HepG2 (cell line): ENCODE results near the gene SNX10. TPM values are rescaled to one million over a fixed set of nuclear protein-coding genes. Genes with fewer than 3 reads are reported as not detected.

ENCODE experiments used
- CCDC6 ChIP-seq: sonication (generic); formaldehyde crosslinking; IDR thresholded peaks from 2 replicates; pipeline ENCODE4 v1.8.1; 2022; ENCODE audit warnings: mild to moderate bottlenecking, missing genetic modification reagents, moderate library complexity
- ELF1 ChIP-seq: sonication (generic); formaldehyde crosslinking; IDR thresholded peaks from 2 replicates; pipeline ENCODE4 v1.4.0; 2020; ENCODE audit warnings: missing genetic modification reagents
- FOXA1 ChIP-seq, 2 experiments: fragments of 450-650 bp in 1 of 2; sonication (generic) in 1 of 2; formaldehyde crosslinking in 1 of 2; IDR thresholded peaks; 2 replicates each; pipeline versions ENCODE4 v1.4.0 to v1.6.1; 2016 to 2020; ENCODE audit warnings: missing genetic modification reagents in 1 of 2
- FOXJ3 ChIP-seq: sonication (generic); formaldehyde crosslinking; IDR thresholded peaks from 2 replicates; pipeline ENCODE4 v1.4.0; 2020; ENCODE audit warnings: missing genetic modification reagents, mild to moderate bottlenecking, borderline replicate concordance
- MIXL1 ChIP-seq: IDR thresholded peaks from 2 replicates; pipeline ENCODE4 v1.6.1; 2016
- PATZ1 ChIP-seq: sonication (generic); formaldehyde crosslinking; IDR thresholded peaks from 2 replicates; pipeline ENCODE4 v1.4.0; 2020; ENCODE audit warnings: missing genetic modification reagents
- POLR2A ChIP-seq, 2 experiments: IDR thresholded peaks; 2 replicates each; pipeline ENCODE4 v1.6.1; 2011; ENCODE audit warnings: low read depth in 2 of 2, low read length in 2 of 2, mild to moderate bottlenecking in 1 of 2, moderate library complexity in 1 of 2; ENCODE audit not compliant: insufficient read depth in 1 of 2
- TAF1 ChIP-seq: sonication (generic); formaldehyde crosslinking; IDR thresholded peaks from 2 replicates; pipeline ENCODE4 v1.4.0; 2020; ENCODE audit warnings: missing genetic modification reagents
- TARDBP ChIP-seq: sonication (generic); formaldehyde crosslinking; IDR thresholded peaks from 2 replicates; pipeline ENCODE4 v1.8.0; 2022; ENCODE audit warnings: mild to moderate bottlenecking, missing genetic modification reagents
- TBP ChIP-seq: sonication (generic); formaldehyde crosslinking; IDR thresholded peaks from 2 replicates; pipeline ENCODE4 v1.5.0; 2020; ENCODE audit warnings: missing genetic modification reagents
- TEAD3 ChIP-seq: optimal IDR thresholded peaks from 2 replicates; pipeline ENCODE3; 2016; ENCODE audit warnings: borderline replicate concordance
- ZNF281 ChIP-seq: sonication (generic); formaldehyde crosslinking; IDR thresholded peaks from 2 replicates; pipeline ENCODE4 v1.4.0; 2020; ENCODE audit warnings: missing genetic modification reagents, borderline replicate concordance
- ZNF34 ChIP-seq: sonication (generic); formaldehyde crosslinking; IDR thresholded peaks from 2 replicates; pipeline ENCODE4 v1.4.0; 2020; ENCODE audit warnings: mild to moderate bottlenecking, missing genetic modification reagents, borderline replicate concordance
- ZNF383 ChIP-seq: sonication (generic); formaldehyde crosslinking; IDR thresholded peaks from 2 replicates; pipeline ENCODE4 v1.4.0; 2020; ENCODE audit warnings: missing genetic modification reagents, mild to moderate bottlenecking, borderline replicate concordance
- ZNF609 ChIP-seq: sonication (generic); formaldehyde crosslinking; IDR thresholded peaks from 2 replicates; pipeline ENCODE4 v1.4.0; 2020; ENCODE audit warnings: mild to moderate bottlenecking, missing genetic modification reagents, borderline replicate concordance
- ZNF788 ChIP-seq: sonication (generic); formaldehyde crosslinking; IDR thresholded peaks from 2 replicates; pipeline ENCODE4 v1.5.0; 2020; ENCODE audit warnings: mild to moderate bottlenecking, missing genetic modification reagents, borderline replicate concordance
- polyA plus RNA-seq, 8 experiments: library from polyadenylated mRNA; depleted of rRNA in 3 of 8; stranded (reverse) in 7 of 8; unstranded in 1 of 8; fragments of >200 nt; fragmentation: Illumina TruSeq in 4 of 8; extraction: Trizol in 4 of 8; gene quantifications; 2 replicates each; pipeline versions ENCODE4 v1.2.1 to v1.2.3, GENCODE V29; 2011 to 2016; ENCODE audit warnings: low read depth in 4 of 8, missing spikeins in 1 of 8, mixed read lengths in 1 of 8; ENCODE audit not compliant: insufficient read depth in 1 of 8
- total RNA-seq, 5 experiments: library from RNA; depleted of rRNA; stranded (reverse); fragments of >200 nt; fragmentation: Illumina TruSeq; extraction: Trizol; gene quantifications; 2 replicates each; pipeline ENCODE4 v1.2.3, GENCODE V29; 2016; ENCODE audit warnings: low read depth in 1 of 5

The SNX10 gene
- total and polyA plus RNA-seq, 2 of the 13 experiments (the other 11 are each of a cell fraction or from before 2014, with no cell fraction given): 26.0 to 27.6 TPM

- TF ChIP-seq ZNF281 (CRISPR knock-in tag) (peak; percentile 37; the same call in 1 of the 2 replicates), TEAD3 (CRISPR knock-in tag) (peak; percentile 70), POLR2A (IDR thresholded peaks at IDR 0.05; ENCODE audit: insufficient read depth in 1 of 2, low read depth in 2 of 2, low read length in 2 of 2) (no peak; a peak in 1 of 4 replicates), FOXA1 (IDR thresholded peaks at IDR 0.05) (no peak), FOXA1 (CRISPR knock-in tag; IDR thresholded peaks at IDR 0.05) (0 out of 2 replicates have a peak, but pooled peaks have one; percentile 16), FOXJ3 (no peak), CCDC6 (CRISPR knock-in tag) (0 out of 2 replicates have a peak, but pooled peaks have one; percentile 57), ZNF34 (0 out of 2 replicates have a peak, but pooled peaks have one; percentile 31), ZNF609 (CRISPR knock-in tag) (0 out of 2 replicates have a peak, but pooled peaks have one; percentile 6), TARDBP (CRISPR knock-in tag) (peak; percentile 56; the same call in 1 of the 2 replicates), ELF1 (CRISPR knock-in tag) (peak; percentile 80), TBP (CRISPR knock-in tag) (no peak), ZNF383 (CRISPR knock-in tag) (0 out of 2 replicates have a peak, but pooled peaks have one; percentile 51), ZNF788 (CRISPR knock-in tag) (peak; percentile 30; the same call in 1 of the 2 replicates), TAF1 (peak; percentile 25; the same call in 1 of the 2 replicates), PATZ1 (peak; percentile 89), MIXL1 (CRISPR knock-in tag) (peak; percentile 54; the same call in 1 of the 2 replicates)
These were observed at the start of gene SNX10 (continued) for GRCh38 chr7:26291699-26292538.
